Panc1 (cell line): ENCODE results near the gene APLF.

Source experiments
- POLR2AphosphoS5 ChIP-seq: IDR thresholded peaks from 2 replicates; pipeline ENCODE4 v1.6.1; 2012; ENCODE audit warnings: mild to moderate bottlenecking, low read depth, low read length, moderate library complexity
- SIN3A ChIP-seq: IDR thresholded peaks from 2 replicates; pipeline ENCODE4 v1.6.1; 2012; ENCODE audit warnings: low read depth, mild to moderate bottlenecking, low read length, moderate library complexity, borderline replicate concordance; ENCODE audit not compliant: insufficient read depth
- TCF7L2 ChIP-seq: IDR thresholded peaks from 2 replicates; pipeline ENCODE4 v1.6.1; 2011; ENCODE audit warnings: mild to moderate bottlenecking, low read depth, low read length, inconsistent platforms
- TF ChIP-seq, protein P1 (sequence below): fragments of 450-650 bp; IDR thresholded peaks from 2 replicates; pipeline ENCODE4 v1.5.1; 2017; ENCODE audit warnings: mild to moderate bottlenecking
- TF ChIP-seq, protein P2 (sequence below), 2 experiments: IDR thresholded peaks; 2 replicates each; pipeline ENCODE4 v1.6.1; 2011 to 2012; ENCODE audit warnings: low read depth in 2 of 2, control low read depth in 1 of 2, low read length in 1 of 2, mild to moderate bottlenecking in 1 of 2, moderate library complexity in 1 of 2; ENCODE audit not compliant: insufficient read depth in 1 of 2

DNA sequence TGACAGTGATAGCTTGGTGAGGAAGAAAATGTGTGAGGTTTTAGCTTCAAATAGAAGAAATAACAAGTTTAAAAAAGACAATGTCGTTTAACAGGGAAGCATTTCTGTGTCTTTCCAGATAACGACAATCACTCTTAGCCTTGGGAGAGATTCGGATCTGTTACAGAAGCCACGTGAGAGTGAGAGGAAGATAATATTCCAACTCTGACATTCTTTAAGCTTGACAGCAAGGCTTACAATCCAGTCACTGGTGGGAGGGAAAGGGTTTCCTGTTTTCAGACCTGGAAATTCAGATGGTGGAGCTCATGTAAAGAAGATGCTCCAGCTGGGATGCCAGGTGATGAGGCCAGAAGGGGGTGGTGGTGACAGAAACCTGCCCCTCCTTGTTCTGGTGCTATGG is 31.1 kb upstream of the APLF start:
- TF ChIP-seq, protein P1, sequence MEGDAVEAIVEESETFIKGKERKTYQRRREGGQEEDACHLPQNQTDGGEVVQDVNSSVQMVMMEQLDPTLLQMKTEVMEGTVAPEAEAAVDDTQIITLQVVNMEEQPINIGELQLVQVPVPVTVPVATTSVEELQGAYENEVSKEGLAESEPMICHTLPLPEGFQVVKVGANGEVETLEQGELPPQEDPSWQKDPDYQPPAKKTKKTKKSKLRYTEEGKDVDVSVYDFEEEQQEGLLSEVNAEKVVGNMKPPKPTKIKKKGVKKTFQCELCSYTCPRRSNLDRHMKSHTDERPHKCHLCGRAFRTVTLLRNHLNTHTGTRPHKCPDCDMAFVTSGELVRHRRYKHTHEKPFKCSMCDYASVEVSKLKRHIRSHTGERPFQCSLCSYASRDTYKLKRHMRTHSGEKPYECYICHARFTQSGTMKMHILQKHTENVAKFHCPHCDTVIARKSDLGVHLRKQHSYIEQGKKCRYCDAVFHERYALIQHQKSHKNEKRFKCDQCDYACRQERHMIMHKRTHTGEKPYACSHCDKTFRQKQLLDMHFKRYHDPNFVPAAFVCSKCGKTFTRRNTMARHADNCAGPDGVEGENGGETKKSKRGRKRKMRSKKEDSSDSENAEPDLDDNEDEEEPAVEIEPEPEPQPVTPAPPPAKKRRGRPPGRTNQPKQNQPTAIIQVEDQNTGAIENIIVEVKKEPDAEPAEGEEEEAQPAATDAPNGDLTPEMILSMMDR = no peak
- TF ChIP-seq TCF7L2 (no peak), POLR2AphosphoS5 (no peak), SIN3A (no peak)
- TF ChIP-seq, protein P2, sequence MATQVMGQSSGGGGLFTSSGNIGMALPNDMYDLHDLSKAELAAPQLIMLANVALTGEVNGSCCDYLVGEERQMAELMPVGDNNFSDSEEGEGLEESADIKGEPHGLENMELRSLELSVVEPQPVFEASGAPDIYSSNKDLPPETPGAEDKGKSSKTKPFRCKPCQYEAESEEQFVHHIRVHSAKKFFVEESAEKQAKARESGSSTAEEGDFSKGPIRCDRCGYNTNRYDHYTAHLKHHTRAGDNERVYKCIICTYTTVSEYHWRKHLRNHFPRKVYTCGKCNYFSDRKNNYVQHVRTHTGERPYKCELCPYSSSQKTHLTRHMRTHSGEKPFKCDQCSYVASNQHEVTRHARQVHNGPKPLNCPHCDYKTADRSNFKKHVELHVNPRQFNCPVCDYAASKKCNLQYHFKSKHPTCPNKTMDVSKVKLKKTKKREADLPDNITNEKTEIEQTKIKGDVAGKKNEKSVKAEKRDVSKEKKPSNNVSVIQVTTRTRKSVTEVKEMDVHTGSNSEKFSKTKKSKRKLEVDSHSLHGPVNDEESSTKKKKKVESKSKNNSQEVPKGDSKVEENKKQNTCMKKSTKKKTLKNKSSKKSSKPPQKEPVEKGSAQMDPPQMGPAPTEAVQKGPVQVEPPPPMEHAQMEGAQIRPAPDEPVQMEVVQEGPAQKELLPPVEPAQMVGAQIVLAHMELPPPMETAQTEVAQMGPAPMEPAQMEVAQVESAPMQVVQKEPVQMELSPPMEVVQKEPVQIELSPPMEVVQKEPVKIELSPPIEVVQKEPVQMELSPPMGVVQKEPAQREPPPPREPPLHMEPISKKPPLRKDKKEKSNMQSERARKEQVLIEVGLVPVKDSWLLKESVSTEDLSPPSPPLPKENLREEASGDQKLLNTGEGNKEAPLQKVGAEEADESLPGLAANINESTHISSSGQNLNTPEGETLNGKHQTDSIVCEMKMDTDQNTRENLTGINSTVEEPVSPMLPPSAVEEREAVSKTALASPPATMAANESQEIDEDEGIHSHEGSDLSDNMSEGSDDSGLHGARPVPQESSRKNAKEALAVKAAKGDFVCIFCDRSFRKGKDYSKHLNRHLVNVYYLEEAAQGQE (IDR thresholded peaks at IDR 0.05; ENCODE audit: insufficient read depth in 1 of 2, low read depth in 2 of 2, low read length in 1 of 2) = no peak
